ENCODE results near the gene SAFB.

Gene SAFB

DNA sequence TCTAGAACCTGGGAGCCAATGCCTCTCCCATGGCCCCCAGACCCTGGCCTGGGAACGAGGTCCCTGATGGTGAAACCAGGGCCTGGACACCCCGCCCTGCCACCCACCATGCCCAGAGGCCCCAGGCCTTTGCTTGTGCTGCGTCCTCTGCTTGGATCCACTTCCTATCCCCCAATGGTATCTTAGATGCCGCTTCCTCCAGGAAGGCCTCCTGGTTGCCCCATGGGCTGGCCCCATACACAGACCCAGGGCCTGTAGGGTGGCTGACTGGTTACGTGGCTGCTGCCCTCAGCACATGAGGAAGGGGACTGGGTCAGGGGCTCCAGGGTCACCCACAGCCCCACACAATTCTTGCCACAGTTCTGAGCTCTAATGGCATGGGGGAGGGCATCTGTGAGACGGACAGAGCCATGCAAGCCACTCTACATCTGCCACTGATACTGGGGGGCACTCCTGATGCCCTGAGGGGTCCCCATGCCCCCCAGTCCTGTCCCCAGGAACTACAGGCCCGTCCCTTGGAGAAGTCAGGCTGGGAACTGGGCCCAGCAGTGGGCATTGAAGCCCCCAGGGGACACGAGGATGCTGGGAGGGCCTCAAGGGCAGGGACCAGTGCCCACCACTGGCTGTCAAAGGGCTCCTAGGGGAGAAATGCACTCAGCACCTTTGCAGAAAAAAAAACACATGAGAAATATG is 72.2 kb downstream of the SAFB start:
- peaks cover 27% of the 10 kb centered on the region for H3K79me2 ChIP-seq
- no peak overlapping the region for H2AFZ ChIP-seq
- no peaks in the 10 kb centered on the region for H3K4me1 ChIP-seq
- no peaks in the 10 kb centered on the region for H3K9me3 ChIP-seq (ENCODE audit: control insufficient read depth, low read length)
- no peak overlapping the region for H3K4me3 ChIP-seq (ENCODE audit: low read depth, low read length)
- no peaks in the 10 kb centered on the region for H3K27me3 ChIP-seq (ENCODE audit: control insufficient read depth, insufficient read depth, low read length)
- no peak overlapping the region for H3K9ac ChIP-seq
- H3K36me3 ChIP-seq (ENCODE audit: control insufficient read depth, insufficient read depth, low read length), result no peaks in the 10 kb centered on the region
- H3K4me2 ChIP-seq (ENCODE audit: low read length), result no peak overlapping the region
- no peak overlapping the region for H3K27ac ChIP-seq
- TF ChIP-seq, protein P1, sequence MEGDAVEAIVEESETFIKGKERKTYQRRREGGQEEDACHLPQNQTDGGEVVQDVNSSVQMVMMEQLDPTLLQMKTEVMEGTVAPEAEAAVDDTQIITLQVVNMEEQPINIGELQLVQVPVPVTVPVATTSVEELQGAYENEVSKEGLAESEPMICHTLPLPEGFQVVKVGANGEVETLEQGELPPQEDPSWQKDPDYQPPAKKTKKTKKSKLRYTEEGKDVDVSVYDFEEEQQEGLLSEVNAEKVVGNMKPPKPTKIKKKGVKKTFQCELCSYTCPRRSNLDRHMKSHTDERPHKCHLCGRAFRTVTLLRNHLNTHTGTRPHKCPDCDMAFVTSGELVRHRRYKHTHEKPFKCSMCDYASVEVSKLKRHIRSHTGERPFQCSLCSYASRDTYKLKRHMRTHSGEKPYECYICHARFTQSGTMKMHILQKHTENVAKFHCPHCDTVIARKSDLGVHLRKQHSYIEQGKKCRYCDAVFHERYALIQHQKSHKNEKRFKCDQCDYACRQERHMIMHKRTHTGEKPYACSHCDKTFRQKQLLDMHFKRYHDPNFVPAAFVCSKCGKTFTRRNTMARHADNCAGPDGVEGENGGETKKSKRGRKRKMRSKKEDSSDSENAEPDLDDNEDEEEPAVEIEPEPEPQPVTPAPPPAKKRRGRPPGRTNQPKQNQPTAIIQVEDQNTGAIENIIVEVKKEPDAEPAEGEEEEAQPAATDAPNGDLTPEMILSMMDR (IDR thresholded peaks at IDR 0.05), result no peak

DNA sequence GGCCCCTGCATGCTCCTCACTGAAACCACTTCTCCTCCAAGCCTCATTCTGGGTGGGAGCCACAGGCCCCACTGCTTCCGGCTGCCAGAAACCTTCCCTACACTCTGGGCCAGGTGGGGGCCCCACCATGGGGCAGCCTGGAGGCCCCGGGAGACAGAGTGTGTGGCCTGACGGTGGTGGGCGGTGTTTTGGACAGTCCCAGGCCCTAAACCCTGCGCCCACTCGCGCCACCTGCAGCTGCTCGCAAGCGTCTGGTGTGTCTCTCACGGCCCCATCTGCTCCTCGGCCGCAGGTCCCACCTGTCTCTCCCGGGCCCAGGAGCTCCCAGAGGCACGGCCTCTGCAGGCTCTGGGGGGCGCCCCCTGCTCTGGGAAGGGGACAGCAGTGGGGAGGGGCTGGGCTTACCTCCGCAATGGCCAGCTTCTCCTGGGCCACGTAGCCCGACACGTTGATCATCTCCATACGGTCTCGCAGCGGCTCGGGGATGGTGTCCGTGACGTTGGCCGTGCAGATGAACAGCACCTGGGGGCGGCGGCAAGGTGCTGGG is 72.8 kb downstream of the SAFB start:
- H3K4me3 ChIP-seq (ENCODE audit: low read depth, low read length), result no peak overlapping the region
- no peaks in the 10 kb centered on the region for H3K27me3 ChIP-seq (ENCODE audit: control insufficient read depth, insufficient read depth, low read length)
- H2AFZ ChIP-seq, result no peak overlapping the region
- H3K9ac ChIP-seq, result no peak overlapping the region
- TF ChIP-seq, protein P1 (IDR thresholded peaks at IDR 0.05), result no peak
- H3K79me2 ChIP-seq, result peaks cover 27% of the 10 kb centered on the region
- no peak overlapping the region for H3K4me2 ChIP-seq (ENCODE audit: low read length)
- no peaks in the 10 kb centered on the region for H3K36me3 ChIP-seq (ENCODE audit: control insufficient read depth, insufficient read depth, low read length)
- H3K9me3 ChIP-seq (ENCODE audit: control insufficient read depth, low read length), result no peaks in the 10 kb centered on the region
- no peaks in the 10 kb centered on the region for H3K4me1 ChIP-seq
- no peak overlapping the region for H3K27ac ChIP-seq

DNA sequence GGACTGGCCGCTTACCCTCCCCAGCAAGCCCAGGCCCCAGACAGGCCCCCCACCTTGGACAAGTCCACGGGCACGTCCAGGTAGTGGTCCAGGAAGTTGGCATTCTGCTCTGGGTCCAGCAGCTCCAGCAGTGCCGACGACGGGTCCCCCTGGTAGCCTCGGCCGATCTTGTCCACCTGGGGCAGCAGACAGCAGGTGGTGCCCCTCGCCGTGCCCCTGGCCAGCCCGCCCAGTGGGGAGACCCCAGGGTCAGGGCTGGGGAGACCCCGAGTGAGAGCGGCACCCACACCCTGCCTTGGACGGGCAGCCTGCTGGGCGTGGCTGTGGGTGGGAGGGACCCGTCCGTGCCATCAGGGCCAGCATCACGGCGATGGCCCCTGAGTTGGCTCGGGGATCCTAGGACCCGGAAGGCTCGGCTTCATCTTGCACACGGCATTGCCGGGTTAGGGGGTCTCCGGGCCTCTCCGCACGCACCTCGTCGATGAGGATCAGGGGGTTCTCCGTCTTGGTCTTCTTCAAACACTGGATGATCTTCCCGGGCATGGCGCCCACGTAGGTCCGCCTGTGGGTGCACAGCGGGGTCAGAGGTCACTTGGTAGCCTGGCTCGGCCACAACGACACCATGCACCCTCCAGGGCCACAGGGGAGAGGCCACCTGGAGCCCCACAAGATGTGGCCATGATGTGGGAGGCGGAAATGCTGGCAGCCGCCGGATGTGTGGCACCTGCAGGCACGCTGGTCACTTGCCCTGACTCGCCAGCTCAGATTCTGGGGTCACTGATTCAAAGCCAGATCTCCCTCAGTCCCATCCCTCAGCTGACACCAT is 73.5 kb downstream of the SAFB start:
- Histone ChIP-seq H3K79me2 (peaks cover 23% of the 10 kb centered on the region), H3K4me3 (ENCODE audit: low read depth, low read length) (no peak overlapping the region), H3K9ac (no peak overlapping the region), H3K36me3 (ENCODE audit: control insufficient read depth, insufficient read depth, low read length) (no peaks in the 10 kb centered on the region), H3K4me1 (no peaks in the 10 kb centered on the region), H3K9me3 (ENCODE audit: control insufficient read depth, low read length) (no peaks in the 10 kb centered on the region), H3K4me2 (ENCODE audit: low read length) (no peak overlapping the region), H3K27me3 (ENCODE audit: control insufficient read depth, insufficient read depth, low read length) (no peaks in the 10 kb centered on the region), H2AFZ (no peak overlapping the region), H3K27ac (no peak overlapping the region)
- TF ChIP-seq, protein P1 (IDR thresholded peaks at IDR 0.05), result no peak

DNA sequence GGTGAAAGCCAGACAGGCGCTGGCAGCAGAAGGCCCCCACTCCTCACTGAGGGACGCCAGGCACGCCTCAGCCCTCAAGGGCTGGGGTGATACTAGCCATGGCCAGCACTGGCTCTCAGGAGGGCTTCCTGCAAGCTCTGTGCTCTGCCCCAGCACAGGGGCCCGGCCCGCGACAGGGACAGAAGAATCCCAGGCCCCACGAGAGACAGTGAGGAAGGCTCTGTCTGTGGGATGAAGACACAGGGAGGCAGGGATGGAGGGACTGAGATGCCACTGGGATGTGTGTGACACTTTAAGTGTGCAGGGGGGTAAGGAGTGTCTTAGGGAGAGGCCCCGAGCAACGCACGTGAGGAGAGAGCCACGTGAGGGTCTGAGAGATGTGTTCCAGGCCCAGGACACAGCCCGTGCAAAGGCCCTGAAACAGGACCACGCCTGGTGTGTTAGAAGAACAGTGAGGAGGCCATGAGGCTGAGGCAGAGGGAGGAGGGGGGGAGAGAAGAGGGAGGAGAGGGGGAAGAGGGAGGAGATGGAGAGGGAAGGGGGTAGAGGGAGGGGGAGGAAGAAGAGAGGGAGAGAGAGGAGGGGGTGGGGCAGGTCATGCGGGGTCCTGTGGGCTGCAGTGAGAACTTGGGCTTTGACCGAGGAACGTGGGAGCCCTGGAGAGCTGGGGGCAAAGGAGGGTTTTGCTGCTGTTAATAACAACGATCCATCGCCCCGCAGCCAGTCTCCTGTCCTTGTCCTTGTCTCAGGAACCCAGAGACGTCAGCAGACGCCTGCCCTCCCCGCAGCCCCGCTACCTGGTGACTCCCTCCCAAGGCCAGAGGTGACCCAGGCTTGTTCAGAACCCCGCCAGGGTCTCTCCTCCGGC is 74.4 kb downstream of the SAFB start:
- TF ChIP-seq, protein P1 (IDR thresholded peaks at IDR 0.05), result no peak
- H3K27me3 ChIP-seq (ENCODE audit: control insufficient read depth, insufficient read depth, low read length), result no peaks in the 10 kb centered on the region
- H3K36me3 ChIP-seq (ENCODE audit: control insufficient read depth, insufficient read depth, low read length), result no peaks in the 10 kb centered on the region
- H3K9ac ChIP-seq, result no peak overlapping the region
- H3K4me1 ChIP-seq, result no peaks in the 10 kb centered on the region
- H3K4me3 ChIP-seq (ENCODE audit: low read depth, low read length), result no peak overlapping the region
- no peak overlapping the region for H2AFZ ChIP-seq
- no peak overlapping the region for H3K27ac ChIP-seq
- no peaks in the 10 kb centered on the region for H3K9me3 ChIP-seq (ENCODE audit: control insufficient read depth, low read length)
- peaks cover 17% of the 10 kb centered on the region for H3K79me2 ChIP-seq
- H3K4me2 ChIP-seq (ENCODE audit: low read length), result no peak overlapping the region
